MG63 (cell line): Measurements from ENCODE around the gene KIFAP3. TPM values are rescaled to one million over a fixed set of nuclear protein-coding genes. Genes with fewer than 3 reads are reported as not detected.
"Not testable (repeated sequence)": the region's sequence is repeated elsewhere in the genome, so short reads cannot be mapped to it uniquely, and the experiment has no call there.

Source experiments
- DNase-seq: peaks from one replicate; pipeline ENCODE4 v3.0.0-alpha.2; 2020
- H3K27me3 ChIP-seq: fragments of 250-450 bp; sonication (Bioruptor Pico); 2 replicates; pipeline ENCODE4 v1.5.1; 2020; ENCODE audit warnings: mild to moderate bottlenecking, moderate library complexity
- H3K36me3 ChIP-seq: fragments of 250-450 bp; sonication (Bioruptor Pico); 2 replicates; pipeline ENCODE4 v1.5.1; 2020; ENCODE audit warnings: mild to moderate bottlenecking, moderate library complexity
- H3K4me3 ChIP-seq: fragments of 250-450 bp; sonication (Bioruptor Pico); 2 replicates; pipeline ENCODE4 v1.5.1; 2020; ENCODE audit warnings: mild to moderate bottlenecking, moderate library complexity
- H3K9me3 ChIP-seq: fragments of 250-450 bp; sonication (Bioruptor Pico); 2 replicates; pipeline ENCODE4 v1.5.1; 2020; ENCODE audit warnings: mild to moderate bottlenecking, moderate library complexity
- total RNA-seq: library from RNA; depleted of rRNA; stranded (reverse); fragments of >200 nt; shearing (Covaris generic); gene quantifications from 2 replicates; pipeline ENCODE4 v1.2.3, GENCODE V29; 2014; ENCODE audit warnings: low replicate concordance

The KIFAP3 gene
- total RNA-seq, 1 experiment from 2014 or later, result 13.8 TPM

- 0 out of 2 replicates have a peak, but pooled peaks cover 2% of the 10 kb centered on the region for H3K36me3 ChIP-seq
- no peak for DNase-seq
- no peak overlapping the region for H3K4me3 ChIP-seq
- H3K27me3 ChIP-seq, result no peaks in the 10 kb centered on the region
- no peaks in the 10 kb centered on the region for H3K9me3 ChIP-seq
Observed at GRCh38 chr1:170017478-170017877, 57.0 kb downstream of the KIFAP3 start.

DNA sequence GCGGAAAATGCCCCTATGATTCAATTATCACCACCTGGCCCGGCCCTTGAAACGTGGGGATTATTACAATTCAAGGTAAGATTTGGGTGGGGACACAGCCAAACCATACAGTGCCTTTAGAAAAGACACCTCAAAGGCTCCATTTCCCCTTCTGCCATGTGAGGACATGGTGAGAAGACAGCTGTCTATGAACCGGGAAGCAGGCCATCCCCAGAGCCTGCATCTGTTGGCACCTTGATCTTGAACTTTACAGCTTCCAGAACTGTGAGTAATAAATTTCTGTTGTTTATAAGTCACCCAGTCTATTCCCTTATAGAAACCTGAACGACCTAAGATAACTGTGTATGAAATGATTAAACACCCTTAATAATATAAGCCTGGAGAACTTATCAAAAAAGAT lies 61.6 kb downstream of the KIFAP3 start:
- Histone ChIP-seq H3K9me3 (no peaks in the 10 kb centered on the region), H3K27me3 (no peaks in the 10 kb centered on the region), H3K4me3 (no peak overlapping the region), H3K36me3 (0 out of 2 replicates have a peak, but pooled peaks cover 2% of the 10 kb centered on the region)
- no peak for DNase-seq

DNA sequence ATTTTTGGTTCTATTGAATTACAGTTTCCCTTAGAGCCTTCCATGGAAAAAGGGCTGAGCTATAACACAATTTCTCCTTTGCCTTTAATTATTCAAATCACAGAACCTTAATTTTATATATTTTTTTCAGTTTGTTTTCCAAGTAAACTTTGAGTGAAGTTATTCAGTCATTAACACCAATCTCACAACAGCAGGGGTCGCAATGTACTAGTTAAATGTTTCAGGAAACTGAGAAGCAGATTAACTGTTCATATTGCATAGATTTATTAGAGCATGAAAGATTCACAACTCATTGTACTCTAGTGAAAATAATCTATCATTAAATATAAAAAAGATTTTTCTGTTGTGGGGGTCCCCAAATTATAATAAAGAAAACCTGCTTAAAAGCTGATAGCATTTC lies 64.1 kb downstream of the KIFAP3 start:
- Histone ChIP-seq H3K9me3 (no peaks in the 10 kb centered on the region; the same call in 1 of the 2 replicates), H3K4me3 (no peak overlapping the region), H3K27me3 (no peaks in the 10 kb centered on the region), H3K36me3 (0 out of 2 replicates have a peak, but pooled peaks cover 2% of the 10 kb centered on the region)
- no peak for DNase-seq

- no peak for DNase-seq
- Histone ChIP-seq H3K36me3 (no peaks in the 10 kb centered on the region), H3K9me3 (no peaks in the 10 kb centered on the region; the same call in 1 of the 2 replicates), H3K27me3 (no peaks in the 10 kb centered on the region), H3K4me3 (no peak overlapping the region)
Observed at GRCh38 chr1:170009551-170009950, 64.9 kb downstream of the KIFAP3 start.

GRCh38 chr1:170008745-170009144 lies 65.8 kb downstream of the KIFAP3 start:
- DNase-seq, H3K36me3 ChIP-seq, H3K27me3 ChIP-seq, H3K9me3 ChIP-seq, H3K4me3 ChIP-seq: not testable (repeated sequence)

DNA sequence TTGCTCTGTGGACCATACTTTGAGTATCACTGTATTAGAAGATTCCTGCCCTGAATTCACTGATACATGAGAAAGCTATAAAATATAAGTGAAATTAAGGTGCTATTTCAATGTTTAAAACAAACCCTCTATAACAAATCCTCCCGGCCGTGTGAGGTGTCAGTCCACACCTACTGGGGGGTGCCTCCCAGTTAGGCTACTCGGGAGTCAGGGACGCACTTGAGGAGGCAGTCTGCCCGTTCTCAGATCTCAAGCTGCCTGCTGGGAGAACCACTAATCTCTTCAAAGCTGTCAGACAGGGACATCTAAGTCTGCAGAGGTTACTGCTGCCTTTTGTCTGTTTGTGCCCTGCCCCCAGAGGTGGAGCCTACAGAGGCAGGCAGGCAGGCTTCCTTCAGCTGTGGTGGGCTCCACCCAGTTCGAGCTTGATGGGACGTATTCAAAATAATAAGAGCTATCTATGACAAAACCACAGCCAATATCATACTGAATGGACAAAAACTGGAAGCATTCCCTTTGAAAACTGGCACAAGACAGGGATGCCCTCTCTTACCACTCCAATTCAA lies 71.1 kb downstream of the KIFAP3 start:
- H3K9me3 ChIP-seq, H3K4me3 ChIP-seq, H3K27me3 ChIP-seq, DNase-seq, H3K36me3 ChIP-seq: not testable (repeated sequence)

- Histone ChIP-seq H3K36me3 (no peaks in the 10 kb centered on the region), H3K9me3 (no peaks in the 10 kb centered on the region), H3K4me3 (no peak overlapping the region), H3K27me3 (no peaks in the 10 kb centered on the region)
- no peak for DNase-seq
Observed at GRCh38 chr1:170001266-170001665, 73.2 kb downstream of the KIFAP3 start.

- H3K9me3 ChIP-seq, result no peaks in the 10 kb centered on the region
- no peaks in the 10 kb centered on the region for H3K27me3 ChIP-seq
- H3K36me3 ChIP-seq, result no peaks in the 10 kb centered on the region
- DNase-seq, result no peak
- no peak overlapping the region for H3K4me3 ChIP-seq
Observed at GRCh38 chr1:169999761-170000160, 74.7 kb downstream of the KIFAP3 start.

GRCh38 chr1:169999331-169999741 lies 75.2 kb downstream of the KIFAP3 start:
- Histone ChIP-seq H3K27me3 (no peaks in the 10 kb centered on the region), H3K36me3 (no peaks in the 10 kb centered on the region), H3K4me3 (no peak overlapping the region), H3K9me3 (no peaks in the 10 kb centered on the region)
- DNase-seq, result peak; percentile 50

DNA sequence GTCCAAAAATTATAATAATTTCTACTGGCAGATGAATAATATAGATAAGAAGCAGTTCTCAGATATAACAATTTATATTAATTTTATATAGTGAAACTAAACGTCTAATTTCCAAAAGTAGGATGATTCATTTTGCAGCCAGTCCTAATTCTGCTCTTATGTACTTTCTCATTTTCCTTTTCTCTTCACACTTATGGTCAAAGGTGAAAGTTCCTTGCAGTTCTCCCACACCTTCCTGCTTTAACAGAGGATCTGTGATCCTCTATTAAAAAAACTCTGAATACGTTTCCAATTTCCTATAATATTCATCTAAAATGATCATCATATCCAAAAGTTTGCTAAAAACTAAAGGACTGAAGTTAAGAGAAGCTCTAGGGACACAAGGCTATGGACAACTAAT lies 78.5 kb downstream of the KIFAP3 start:
- H3K9me3 ChIP-seq, result no peaks in the 10 kb centered on the region
- H3K36me3 ChIP-seq, result no peaks in the 10 kb centered on the region
- no peak for DNase-seq
- H3K27me3 ChIP-seq, result no peaks in the 10 kb centered on the region
- no peak overlapping the region for H3K4me3 ChIP-seq

GRCh38 chr1:169989246-169989645 lies 85.2 kb downstream of the KIFAP3 start:
- Histone ChIP-seq H3K27me3 (no peaks in the 10 kb centered on the region), H3K4me3 (no peak overlapping the region), H3K36me3 (no peaks in the 10 kb centered on the region), H3K9me3 (no peaks in the 10 kb centered on the region)
- DNase-seq, result no peak

GRCh38 chr1:169985757-169986156 lies 88.7 kb downstream of the KIFAP3 start:
- no peak overlapping the region for H3K4me3 ChIP-seq
- no peak for DNase-seq

DNA sequence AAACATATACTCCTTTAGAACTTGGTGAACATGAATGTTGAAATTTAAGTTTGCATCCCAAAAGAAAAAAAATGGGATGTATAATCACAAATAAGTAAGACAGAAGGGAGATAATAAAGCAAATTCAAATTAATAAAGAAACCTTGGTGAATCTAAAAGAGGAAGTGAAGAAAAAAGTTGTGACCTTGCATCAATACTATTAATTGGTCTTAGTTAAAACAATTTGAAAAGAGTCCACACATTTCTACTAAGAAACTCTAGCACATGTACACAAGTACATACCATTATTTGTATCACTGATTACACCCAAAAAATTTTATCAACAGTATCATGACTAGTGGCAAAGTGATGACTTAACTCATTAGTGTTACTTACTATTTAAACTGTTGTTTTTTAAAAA lies 100.4 kb downstream of the KIFAP3 start:
- no peak overlapping the region for H3K4me3 ChIP-seq
- H3K36me3 ChIP-seq, result no peaks in the 10 kb centered on the region
- no peak for DNase-seq
- no peaks in the 10 kb centered on the region for H3K27me3 ChIP-seq
- no peaks in the 10 kb centered on the region for H3K9me3 ChIP-seq

More at GRCh38 chr1:169985757-169986156, 88.7 kb downstream of the KIFAP3 start:
- Histone ChIP-seq H3K27me3 (no peaks in the 10 kb centered on the region), H3K36me3 (peaks cover 2% of the 10 kb centered on the region; the same call in 1 of the 2 replicates), H3K9me3 (no peaks in the 10 kb centered on the region)

GRCh38 chr1:169970114-169970513 lies 104.4 kb downstream of the KIFAP3 start:
- H3K36me3 ChIP-seq, result no peaks in the 10 kb centered on the region
- DNase-seq, result no peak
- no peak overlapping the region for H3K4me3 ChIP-seq
- no peaks in the 10 kb centered on the region for H3K27me3 ChIP-seq
- no peaks in the 10 kb centered on the region for H3K9me3 ChIP-seq

GRCh38 chr1:169968174-169968573 lies 106.3 kb downstream of the KIFAP3 start:
- no peaks in the 10 kb centered on the region for H3K36me3 ChIP-seq
- H3K4me3 ChIP-seq, result no peak overlapping the region
- no peaks in the 10 kb centered on the region for H3K9me3 ChIP-seq
- DNase-seq, result no peak
- H3K27me3 ChIP-seq, result no peaks in the 10 kb centered on the region

- H3K27me3 ChIP-seq, result no peaks in the 10 kb centered on the region
- DNase-seq, result no peak
- H3K9me3 ChIP-seq, result no peaks in the 10 kb centered on the region
- H3K36me3 ChIP-seq, result no peaks in the 10 kb centered on the region
- no peak overlapping the region for H3K4me3 ChIP-seq
Observed at GRCh38 chr1:169964206-169964605, 110.3 kb downstream of the KIFAP3 start.

GRCh38 chr1:169959686-169960085 lies 114.8 kb downstream of the KIFAP3 start:
- H3K4me3 ChIP-seq, result no peak overlapping the region
- DNase-seq, result no peak
- H3K27me3 ChIP-seq, result no peaks in the 10 kb centered on the region
- H3K36me3 ChIP-seq, result no peaks in the 10 kb centered on the region
- no peaks in the 10 kb centered on the region for H3K9me3 ChIP-seq

- H3K4me3 ChIP-seq, result no peak overlapping the region
- DNase-seq, result no peak
- no peaks in the 10 kb centered on the region for H3K9me3 ChIP-seq
- H3K36me3 ChIP-seq, result no peaks in the 10 kb centered on the region
- H3K27me3 ChIP-seq, result no peaks in the 10 kb centered on the region
Observed at GRCh38 chr1:169958987-169959386, 115.5 kb downstream of the KIFAP3 start.

DNA sequence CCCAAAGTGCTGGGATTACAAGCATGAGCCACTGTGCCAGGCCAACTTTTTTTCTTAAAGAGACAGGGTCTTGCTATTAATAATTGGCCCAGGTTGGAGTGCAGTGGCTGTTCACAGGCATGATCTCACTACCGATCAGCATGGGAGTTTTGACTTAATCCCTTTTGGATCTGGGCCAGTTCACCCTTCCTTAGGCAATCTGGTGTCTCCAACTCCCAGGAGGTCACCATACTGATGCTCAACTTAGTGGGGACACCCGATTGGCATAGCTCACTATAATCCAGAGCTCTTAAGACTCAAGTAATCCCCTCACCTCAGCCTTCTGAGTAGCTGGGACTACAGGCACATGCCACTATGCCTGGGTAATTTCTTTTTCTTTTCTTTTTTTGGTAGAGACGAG lies 116.6 kb downstream of the KIFAP3 start:
- H3K27me3 ChIP-seq, result no peaks in the 10 kb centered on the region
- H3K9me3 ChIP-seq, result no peaks in the 10 kb centered on the region
- H3K36me3 ChIP-seq, result no peaks in the 10 kb centered on the region
- H3K4me3 ChIP-seq, result no peak overlapping the region
- no peak for DNase-seq
